HepG2 (cell line): ENCODE results near the gene MICALL2. TPM values are rescaled to one million over a fixed set of nuclear protein-coding genes. Genes with fewer than 3 reads are reported as not detected.

Experiments used
- ATAC-seq: fragments of 200-7000 bp; cut with Tn5 transposase; 3 replicates; pipeline ENCODE4 v1.9.1; 2020; ENCODE audit warnings: mild to moderate bottlenecking, moderate library complexity
- BruUV-seq: library from RNA; stranded (reverse); fragments of 400-500 nt; replicated peaks from 2 replicates; lab custom pipeline; 2021; lab: Mats Ljungman, UMichigan
- CTCF ChIA-PET: fragments of 300-600 bp; formaldehyde crosslinking; extraction: SDS; loops from one replicate; lab custom pipeline; 2021; ENCODE audit warnings: low total read pairs, inconsistent platforms, low intra/inter-chr PET ratio; lab: Yijun Ruan, JAX
- POLR2A ChIA-PET: fragments of 350-600 bp; sonication (Branson Sonifier 250); formaldehyde crosslinking; loops from one replicate; lab custom pipeline; 2020; ENCODE audit warnings: antibody characterized with exemption, inconsistent platforms; lab: Yijun Ruan, JAX
- DNase-seq: peaks from one replicate; pipeline ENCODE4 v3.0.0-alpha.2; 2015; ENCODE audit warnings: low spot score
- FAIRE-seq: peaks from 3 replicates; lab custom pipeline; 2011; peaks lifted over from hg19 to GRCh38; lab: Jason Lieb, UNC
- H2AFZ ChIP-seq: one replicate; pipeline ENCODE4 v1.6.1; 2011; ENCODE audit warnings: low read length, inconsistent platforms
- H3K27ac ChIP-seq: fragments of 300-600 bp; 3 replicates; pipeline ENCODE4 v1.8.0; 2011; ENCODE audit warnings: mixed run types, mild to moderate bottlenecking, mixed read lengths, low read length, inconsistent platforms; ENCODE audit not compliant: insufficient read depth; ENCODE audit errors: extremely low read length
- H3K27me3 ChIP-seq, 2 experiments: fragments of 200-600 bp in 1 of 2; 2 replicates in 1 of 2; 3 replicates in 1 of 2; pipeline versions ENCODE4 v1.6.0 to v1.8.0; 2011; ENCODE audit warnings: low read length in 2 of 2, mild to moderate bottlenecking in 2 of 2, moderate library complexity in 2 of 2, inconsistent platforms in 1 of 2; ENCODE audit not compliant: insufficient read depth in 2 of 2, control insufficient read depth in 1 of 2
- H3K36me3 ChIP-seq, 2 experiments: fragments of 200-600 bp in 1 of 2; replicated peaks in 1 of 2; 2 replicates in 1 of 2; 3 replicates in 1 of 2; pipeline versions ENCODE4 v1.5.1 to v1.8.0; 2011; ENCODE audit warnings: low read length in 2 of 2, inconsistent platforms in 1 of 2; ENCODE audit not compliant: insufficient read depth in 2 of 2, control insufficient read depth in 1 of 2
- H3K4me1 ChIP-seq: 2 replicates; pipeline ENCODE4 v1.5.1; 2012; ENCODE audit warnings: low read length, inconsistent platforms; ENCODE audit not compliant: insufficient read depth
- H3K4me2 ChIP-seq: 2 replicates; pipeline ENCODE4 v1.6.0; 2011; ENCODE audit warnings: low read depth, low read length, inconsistent platforms
- H3K4me3 ChIP-seq, 3 experiments: fragments of 200-600 bp in 1 of 3; sonication (generic), shearing (Covaris generic) in 1 of 3; replicated peaks in 1 of 3; 2 replicates each; pipeline ENCODE4 v1.5.1; 2011 to 2016; ENCODE audit warnings: low read length in 3 of 3, inconsistent platforms in 2 of 3, low read depth in 2 of 3, mild to moderate bottlenecking in 2 of 3, control low read depth in 1 of 3, mixed read lengths in 1 of 3; ENCODE audit not compliant: insufficient read depth in 1 of 3
- H3K79me2 ChIP-seq: one replicate; pipeline ENCODE4 v1.6.1; 2011; ENCODE audit warnings: low read length, inconsistent platforms; ENCODE audit not compliant: insufficient read depth
- H3K9ac ChIP-seq: 2 replicates; pipeline ENCODE4 v1.6.0; 2011; ENCODE audit warnings: mild to moderate bottlenecking, low read depth, low read length, inconsistent platforms; ENCODE audit not compliant: insufficient read depth
- H3K9me3 ChIP-seq: 2 replicates; pipeline ENCODE4 v1.5.1; 2012; ENCODE audit warnings: mild to moderate bottlenecking, low read length
- H4K20me1 ChIP-seq: 2 replicates; pipeline ENCODE4 v1.6.0; 2011; ENCODE audit warnings: inconsistent platforms, mild to moderate bottlenecking, low read length, moderate library complexity; ENCODE audit not compliant: insufficient read depth
- KLF11 ChIP-seq: IDR thresholded peaks from 2 replicates; pipeline ENCODE4 v1.6.1; 2016; ENCODE audit warnings: missing compliant biosample characterization
- MNT ChIP-seq: fragments of 450-650 bp; IDR thresholded peaks from 2 replicates; pipeline ENCODE4 v1.6.1; 2016
- NONO ChIP-seq, 2 experiments: fragments of 450-650 bp in 1 of 2; sonication (generic) in 1 of 2; formaldehyde crosslinking in 1 of 2; IDR thresholded peaks in 1 of 2; conservative IDR thresholded peaks in 1 of 2; 2 replicates each; pipeline versions ENCODE4 v1.6.1 to v1.8.0; 2017 to 2022; ENCODE audit warnings: mild to moderate bottlenecking in 1 of 2, missing genetic modification reagents in 1 of 2, moderate library complexity in 1 of 2
- RAD21 ChIP-seq: fragments of 450-650 bp; formaldehyde crosslinking; IDR thresholded peaks from 2 replicates; pipeline ENCODE4 v1.5.0; 2020; ENCODE audit warnings: mild to moderate bottlenecking
- SMC3 ChIP-seq: IDR thresholded peaks from 2 replicates; pipeline ENCODE4 v1.6.1; 2011; ENCODE audit warnings: low read length, improper control_type of control experiment
- TIGD3 ChIP-seq: sonication (generic); formaldehyde crosslinking; IDR thresholded peaks from 2 replicates; pipeline ENCODE4 v1.5.1; 2020; ENCODE audit warnings: mild to moderate bottlenecking, missing genetic modification reagents, borderline replicate concordance
- ZBTB33 ChIP-seq: sonication (generic); formaldehyde crosslinking; IDR thresholded peaks from 2 replicates; pipeline ENCODE4 v1.4.0; 2020; ENCODE audit warnings: missing genetic modification reagents
- ZNF468 ChIP-seq: sonication (generic); formaldehyde crosslinking; IDR thresholded peaks from 2 replicates; pipeline ENCODE4 v1.8.0; 2022; ENCODE audit warnings: mild to moderate bottlenecking, moderate library complexity, missing genetic modification reagents
- ZNF768 ChIP-seq: sonication (generic); formaldehyde crosslinking; IDR thresholded peaks from 2 replicates; pipeline ENCODE4 v1.4.0; 2020; ENCODE audit warnings: missing genetic modification reagents
- WGBS: methylation state at CpG from one replicate; pipeline ENCODE4 v1.1.6; 2017; ENCODE audit warnings: low lambda C conversion rate; 5-methylcytosine and 5-hydroxymethylcytosine counted together
- in situ Hi-C: cut with HindIII; loops from 2 replicates; pipeline ENCODE4 v1.10.0; 2017; ENCODE audit warnings: low pct_unique_long_range_greater_than_20kb; ENCODE audit not compliant: extremely low pct_ligation_motif_present
- intact Hi-C: fragments of 100-400 bp; cut with micrococcal nuclease; formaldehyde crosslinking; loops from one replicate; pipeline ENCODE4 v1.10.0; 2022; ENCODE audit not compliant: unreplicated experiment
- polyA plus RNA-seq, 8 experiments: library from polyadenylated mRNA; depleted of rRNA in 3 of 8; stranded (reverse) in 7 of 8; unstranded in 1 of 8; fragments of >200 nt; fragmentation: Illumina TruSeq in 4 of 8; extraction: Trizol in 4 of 8; gene quantifications; 2 replicates each; pipeline versions ENCODE4 v1.2.1 to v1.2.3, GENCODE V29; 2011 to 2016; ENCODE audit warnings: low read depth in 4 of 8, missing spikeins in 1 of 8, mixed read lengths in 1 of 8; ENCODE audit not compliant: insufficient read depth in 1 of 8
- total RNA-seq, 5 experiments: library from RNA; depleted of rRNA; stranded (reverse); fragments of >200 nt; fragmentation: Illumina TruSeq; extraction: Trizol; gene quantifications; 2 replicates each; pipeline ENCODE4 v1.2.3, GENCODE V29; 2016; ENCODE audit warnings: low read depth in 1 of 5

MICALL2 gene
- total and polyA plus RNA-seq, 2 of the 13 experiments (the other 11 are each of a cell fraction or from before 2014, with no cell fraction given): 5.8 to 12.4 TPM

GRCh38 chr7:1440620-1441019 lies 18.6 kb downstream of the MICALL2 start:
- 96% methylated on average over 5 of the region's 10 CpGs for WGBS
- BruUV-seq: no TSS peak

DNA sequence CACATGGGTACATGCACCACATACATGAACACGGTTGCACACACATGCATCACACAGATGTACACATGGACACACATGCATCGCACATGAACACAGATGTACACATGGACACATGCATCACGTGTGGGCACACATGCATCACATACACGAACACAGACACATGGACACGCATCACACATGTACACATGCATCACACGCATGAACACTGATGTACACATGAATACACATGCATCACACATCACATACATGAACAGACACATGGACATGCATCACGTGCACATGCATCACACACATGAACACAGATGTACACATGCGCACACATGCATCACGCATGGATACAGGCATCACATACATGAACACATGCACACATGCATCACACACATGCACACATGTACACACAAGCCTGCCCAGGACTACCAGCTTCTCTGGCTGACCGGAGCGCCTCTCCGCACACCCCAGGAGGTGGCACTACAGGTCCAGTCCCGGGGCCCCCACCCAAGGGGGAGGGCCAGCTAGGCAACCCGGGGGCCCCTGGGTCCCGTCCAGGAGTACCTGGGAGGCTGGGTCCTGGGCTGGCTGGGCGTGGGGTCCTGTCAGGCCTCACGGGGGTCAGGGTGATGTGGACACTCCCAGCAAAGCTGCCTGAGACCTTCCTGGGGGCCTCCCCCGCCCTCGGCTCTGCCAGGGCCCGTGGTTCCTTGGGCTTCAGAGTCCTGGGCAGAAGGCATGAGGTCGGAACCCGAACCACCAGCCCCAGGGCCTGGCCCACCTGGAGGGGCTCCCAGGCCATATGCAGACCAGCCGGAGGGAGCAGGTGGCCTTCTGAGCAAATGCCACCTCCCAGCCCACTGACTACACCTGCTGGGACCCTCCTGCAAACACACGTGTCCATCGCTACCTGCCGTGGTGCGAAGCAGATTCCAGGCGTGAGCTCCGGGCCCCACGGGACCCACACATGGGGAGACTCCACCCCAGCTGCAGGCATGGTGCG lies 19.6 kb downstream of the MICALL2 start:
- no TSS peak for BruUV-seq
- ATAC-seq (peak; percentile 13; the same call in 1 of the 3 replicates), FAIRE-seq (no peak), DNase-seq (no peak)
- H3K4me1 ChIP-seq: no peaks in the 10 kb centered on the region
- H3K9me3 ChIP-seq: no peaks in the 10 kb centered on the region
- POLR2A ChIA-PET: interaction anchor here (1.4 kb wide), 1 partner anchor 21 kb away, joined by 3 read pairs; no protein-coding TSS in a partner anchor
- H3K4me3 ChIP-seq: no peak overlapping the region
- H2AFZ ChIP-seq: no peak overlapping the region
- H3K27ac ChIP-seq: no peak overlapping the region
- H4K20me1 ChIP-seq: no peaks in the 10 kb centered on the region
- no peak overlapping the region for H3K4me2 ChIP-seq
- H3K27me3 ChIP-seq: no peaks in the 10 kb centered on the region
- CTCF ChIA-PET: no interaction called here
- no peaks in the 10 kb centered on the region for H3K79me2 ChIP-seq
- H3K36me3 ChIP-seq: no peaks in the 10 kb centered on the region; a peak in 1 of 5 replicates
- H3K9ac ChIP-seq: no peak overlapping the region
- in situ Hi-C loops: no loop called here
- intact Hi-C loops: no loop called here
- 92% methylated on average over 18 of the region's 31 CpGs for WGBS
- no peak for TF ChIP-seq TIGD3 (CRISPR knock-in tag)
- peak; percentile 100 for TF ChIP-seq MNT
- TF ChIP-seq ZBTB33: peak; percentile 96
- TF ChIP-seq KLF11 (CRISPR knock-in tag): no peak
- TF ChIP-seq NONO (IDR thresholded peaks at IDR 0.05): no peak
- 0 out of 2 replicates have a peak, but pooled peaks have one; percentile 18 for TF ChIP-seq NONO (CRISPR knock-in tag; conservative IDR thresholded peaks at IDR 0.05)
- TF ChIP-seq RAD21 (CRISPR knock-in tag): peak; percentile 31; the same call in 1 of the 2 replicates
- TF ChIP-seq ZNF468 (CRISPR knock-in tag): 0 out of 2 replicates have a peak, but pooled peaks have one; percentile 57

More at GRCh38 chr7:1440620-1441019, 18.6 kb downstream of the MICALL2 start:
- no peaks in the 10 kb centered on the region for H3K9me3 ChIP-seq
- no peaks in the 10 kb centered on the region; a peak in 1 of 5 replicates for H3K36me3 ChIP-seq
- ATAC-seq (no peak), FAIRE-seq (no peak), DNase-seq (no peak)
- H3K27me3 ChIP-seq: no peaks in the 10 kb centered on the region
- POLR2A ChIA-PET: no interaction called here
- no peak overlapping the region for H3K4me3 ChIP-seq
- no peak for TF ChIP-seq SMC3
- TF ChIP-seq ZNF768: peak; percentile 18; the same call in 1 of the 2 replicates
- no peaks in the 10 kb centered on the region for H4K20me1 ChIP-seq
- H2AFZ ChIP-seq: no peak overlapping the region
- no peak overlapping the region for H3K4me2 ChIP-seq
- H3K4me1 ChIP-seq: no peaks in the 10 kb centered on the region
- no peak overlapping the region for H3K9ac ChIP-seq
- no peaks in the 10 kb centered on the region for H3K79me2 ChIP-seq
- CTCF ChIA-PET: no interaction called here
- no peak overlapping the region for H3K27ac ChIP-seq
- in situ Hi-C loops: no loop called here
- intact Hi-C loops: no loop called here
